GM11168 (cell line): ENCODE results near the gene STPG3.

Experiments
- in situ Hi-C: fragments of 300-500 bp; cut with MboI; formaldehyde crosslinking; loops from one replicate; pipeline ENCODE4 v1.12.0; 2022; ENCODE audit warnings: low sequenced_read_pairs; ENCODE audit not compliant: unreplicated experiment

The STPG3 gene

GRCh38 chr9:137221506-137222111 lies 29.5 kb upstream of the STPG3 start:
- in situ Hi-C loops, result no loop called here

GRCh38 chr9:137222190-137223077 lies 28.7 kb upstream of the STPG3 start, which contains the start of gene RNF208:
RNF208 (minus strand) TSS chr9:137222240; CDS start chr9:137221212, 1,028 bp downstream.
- in situ Hi-C loops, result no loop called here

DNA sequence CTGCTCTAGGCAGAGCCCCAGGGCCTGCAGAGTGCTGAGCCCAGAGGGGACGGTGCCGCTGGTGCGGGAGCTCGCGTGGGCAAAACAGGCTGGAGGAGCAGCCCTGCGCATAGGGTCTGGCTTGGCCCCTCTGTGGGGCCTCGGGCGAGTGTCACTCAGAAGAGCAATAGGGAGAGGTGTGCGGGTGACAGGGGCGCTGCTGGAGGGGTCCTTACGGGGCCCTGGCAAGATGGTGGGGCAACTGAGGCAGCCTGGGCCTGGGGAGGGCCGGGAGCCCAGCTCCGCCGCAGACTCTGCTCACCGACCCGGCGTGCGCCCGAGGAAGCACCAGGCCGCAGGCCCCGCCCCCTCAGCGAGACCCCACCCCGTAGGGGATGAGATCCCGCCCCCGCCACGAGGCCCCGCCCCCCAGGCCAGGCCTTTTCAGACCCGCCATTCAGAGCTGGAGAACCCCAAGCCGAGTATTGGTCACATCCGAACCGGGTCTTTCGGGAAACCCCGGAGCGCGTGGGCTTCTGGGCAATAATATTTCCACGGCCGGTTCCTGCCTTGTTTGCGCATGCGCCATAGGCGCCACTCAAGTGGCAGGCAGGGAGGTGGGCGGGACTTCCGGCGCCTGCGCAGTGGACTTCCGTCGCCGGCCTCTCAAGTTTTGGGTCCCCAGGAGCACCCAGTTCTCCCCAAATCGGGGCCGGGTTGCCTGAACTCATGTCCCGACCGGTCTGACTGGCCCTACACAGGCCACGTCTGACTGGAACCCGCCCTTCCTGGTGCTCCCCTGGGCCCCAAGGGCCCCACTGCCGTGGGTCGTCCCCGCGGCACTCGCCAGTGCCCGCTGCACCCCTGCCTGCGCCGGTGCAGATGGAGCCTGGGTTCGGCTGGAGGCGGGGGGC lies 27.8 kb upstream of the STPG3 start:
- in situ Hi-C loops, result no loop called here

DNA sequence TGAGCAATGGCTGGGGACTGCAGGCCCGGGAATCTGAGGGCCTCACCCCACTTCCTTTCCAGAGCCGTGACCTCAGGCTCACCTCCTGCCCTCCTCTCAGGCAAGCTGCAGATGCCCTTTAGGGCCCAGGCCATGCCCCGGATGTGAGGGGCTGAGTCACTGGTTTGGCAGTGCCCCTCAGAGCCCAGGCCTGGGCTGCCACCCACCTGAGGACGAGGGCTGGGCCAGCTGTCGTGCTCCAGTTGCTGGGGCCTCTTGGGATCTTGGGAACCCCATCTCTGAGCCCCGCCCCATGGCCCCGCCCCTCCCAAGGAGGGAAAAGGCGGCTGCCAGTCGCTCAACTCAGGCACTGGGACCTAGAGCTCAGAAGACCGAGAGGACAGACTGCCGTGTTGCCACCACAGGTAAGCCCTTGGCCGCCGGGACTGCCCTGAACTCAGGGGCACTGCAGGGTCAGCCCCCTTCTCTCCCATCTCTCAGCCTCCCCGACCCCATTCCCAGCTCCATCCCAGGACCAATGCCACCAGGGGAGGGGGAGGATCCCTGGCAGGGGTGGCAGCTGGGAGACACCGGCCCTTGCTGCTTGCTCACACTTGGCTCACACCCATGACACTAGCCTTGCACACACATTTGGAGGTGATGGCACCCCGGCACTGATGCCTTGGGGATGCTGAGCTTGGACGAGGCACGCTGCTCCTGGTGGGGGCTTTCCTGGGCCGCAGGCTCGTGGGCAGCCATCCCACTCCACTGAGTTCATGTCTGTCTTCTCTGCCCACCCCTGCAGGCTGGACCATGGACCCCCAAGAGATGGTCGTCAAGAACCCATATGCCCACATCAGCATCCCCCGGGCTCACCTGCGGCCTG lies 26.0 kb upstream of the STPG3 start, which contains the start of gene CYSRT1:
Gene CYSRT1, plus strand, starts transcription at position 345 of the 865 bp plus-strand sequence. Its CDS starts 448 bp downstream, at position 793.
- in situ Hi-C loops, result no loop called here

DNA sequence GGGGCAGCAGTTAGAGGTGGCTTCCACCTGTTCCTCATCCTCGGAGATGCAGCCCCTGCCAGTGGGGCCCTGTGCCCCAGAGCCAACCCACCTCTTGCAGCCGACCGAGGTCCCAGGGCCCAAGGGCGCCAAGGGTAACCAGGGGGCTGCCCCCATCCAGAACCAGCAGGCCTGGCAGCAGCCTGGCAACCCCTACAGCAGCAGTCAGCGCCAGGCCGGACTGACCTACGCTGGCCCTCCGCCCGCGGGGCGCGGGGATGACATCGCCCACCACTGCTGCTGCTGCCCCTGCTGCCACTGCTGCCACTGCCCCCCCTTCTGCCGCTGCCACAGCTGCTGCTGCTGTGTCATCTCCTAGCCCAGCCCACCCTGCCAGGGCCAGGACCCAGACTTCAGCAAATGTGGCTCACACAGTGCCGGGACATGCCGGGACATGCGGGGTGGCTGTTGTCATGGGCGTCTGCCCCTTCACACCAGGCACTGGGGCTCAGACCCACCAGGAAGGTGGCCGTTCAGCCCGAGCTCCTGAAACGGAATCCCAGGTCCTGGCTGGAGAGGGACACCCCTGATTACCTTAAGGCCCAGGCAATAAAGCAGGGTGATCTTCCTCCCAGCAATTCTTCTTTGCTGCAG lies 25.3 kb upstream of the STPG3 start:
- in situ Hi-C loops, result no loop called here

DNA sequence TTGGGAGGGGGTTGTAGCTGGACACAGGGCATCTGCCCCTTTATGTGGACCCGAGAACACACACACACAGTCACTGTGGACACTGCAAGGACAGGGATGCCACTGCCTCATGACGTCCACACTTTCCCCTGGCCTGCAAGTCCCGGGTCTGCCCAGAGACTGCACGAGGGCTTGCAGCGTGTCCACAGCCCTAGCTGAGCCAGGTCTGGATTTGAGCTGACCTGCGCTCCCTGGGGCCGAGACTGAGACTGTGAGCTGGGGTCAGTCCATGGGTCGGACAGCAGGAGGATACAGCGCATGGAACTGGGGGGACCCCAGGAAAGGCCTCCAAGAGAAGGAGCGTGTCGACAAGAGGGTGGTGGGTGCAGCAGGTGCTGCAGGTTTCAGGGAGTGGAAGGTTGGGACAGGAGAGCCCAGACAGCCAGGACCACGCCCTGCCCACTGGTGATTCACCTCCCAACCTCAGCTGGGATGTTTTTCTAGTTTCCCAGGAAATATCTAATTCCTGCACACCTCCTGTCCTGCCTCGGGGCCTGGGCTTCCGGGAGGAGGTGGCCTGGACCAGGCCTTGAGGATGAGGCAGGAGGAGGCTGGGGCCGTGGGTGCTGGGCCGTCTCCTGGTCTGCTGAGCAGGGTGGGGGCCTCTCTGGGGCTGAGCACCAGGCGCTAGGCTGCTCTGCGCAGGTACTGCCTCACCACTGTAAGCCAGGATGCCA lies 24.6 kb upstream of the STPG3 start:
- in situ Hi-C loops, result no loop called here

DNA sequence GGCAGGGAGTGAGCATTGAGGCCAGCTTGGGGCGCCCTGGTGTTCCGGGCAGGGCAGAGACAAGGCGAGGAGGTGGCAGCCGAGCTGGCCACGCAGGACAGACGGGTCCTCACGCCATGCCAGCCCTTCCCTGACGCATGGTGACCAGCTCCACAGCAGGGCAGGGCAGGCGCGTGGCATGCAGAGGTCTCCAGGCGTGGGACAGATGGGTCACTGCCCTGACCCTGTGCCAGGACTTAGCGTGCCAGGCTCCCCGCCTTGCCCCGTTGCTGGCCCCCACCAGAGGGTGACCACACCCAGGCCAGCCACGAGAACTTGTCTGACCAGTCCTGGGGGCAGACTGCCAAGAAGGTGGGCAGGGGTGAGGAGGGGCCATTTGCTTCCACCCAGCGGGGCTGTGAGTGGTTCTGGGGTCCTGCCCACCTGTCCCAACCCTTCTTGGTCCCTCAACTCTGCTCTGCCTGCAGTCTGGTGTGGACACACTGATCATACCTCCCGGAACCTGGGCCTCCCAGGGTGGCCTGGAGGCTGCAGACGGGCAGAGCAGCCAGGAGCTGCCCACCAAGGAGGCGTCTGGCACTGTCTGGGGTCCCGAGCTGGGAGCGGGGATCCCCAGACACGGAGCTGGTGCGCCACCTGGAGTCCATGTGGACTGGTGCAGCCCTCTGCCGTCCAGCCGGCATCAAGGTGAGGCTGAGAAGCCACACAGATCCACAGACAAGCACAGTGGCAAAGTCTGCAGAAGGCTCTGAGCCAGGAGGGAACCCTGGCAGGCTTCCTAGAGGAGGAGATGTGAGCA lies 23.8 kb upstream of the STPG3 start, which contains the start of gene RNF224:
Gene RNF224, plus strand, starts transcription at position 449 of the 799 bp plus-strand sequence. CDS start 834 bp downstream, outside the sequence.
- in situ Hi-C loops, result no loop called here

GRCh38 chr9:137227853-137228505 lies 23.1 kb upstream of the STPG3 start:
- in situ Hi-C loops, result no loop called here

- in situ Hi-C loops, result no loop called here
These were observed 22.5 kb upstream of the STPG3 start for GRCh38 chr9:137228506-137228967.

- in situ Hi-C loops, result no loop called here
These were observed 21.9 kb upstream of the STPG3 start for GRCh38 chr9:137228968-137229896.

- in situ Hi-C loops, result loop anchor here (5.0 kb wide), 1 partner anchor 108 kb away; no protein-coding TSS in a partner anchor
These were observed 21.0 kb upstream of the STPG3 start for GRCh38 chr9:137229903-137230704.

GRCh38 chr9:137230705-137231371 lies 20.2 kb upstream of the STPG3 start, which contains the start of gene SLC34A3:
SLC34A3 (plus strand) TSS chr9:137230901; CDS start chr9:137231703, 802 bp downstream.
- in situ Hi-C loops, result loop anchor here (5.0 kb wide), 1 partner anchor 109 kb away; no protein-coding TSS in a partner anchor

GRCh38 chr9:137231372-137232039 lies 19.6 kb upstream of the STPG3 start:
- in situ Hi-C loops, result loop anchor here (5.0 kb wide), 1 partner anchor 109 kb away; no protein-coding TSS in a partner anchor

GRCh38 chr9:137232101-137232500 lies 19.0 kb upstream of the STPG3 start:
- in situ Hi-C loops, result loop anchor here (5.0 kb wide), 1 partner anchor 110 kb away; no protein-coding TSS in a partner anchor
